Keratinocyte (primary cell): ENCODE results near the gene IL21R.

ENCODE experiments used
- CTCF ChIP-seq, 3 experiments: IDR thresholded peaks in 1 of 3; conservative IDR thresholded peaks in 1 of 3; optimal IDR thresholded peaks in 1 of 3; 2 replicates in 2 of 3; 3 replicates in 1 of 3; pipeline versions ENCODE3 to v1.5.1; 2011; ENCODE audit warnings: low read length in 3 of 3, mild to moderate bottlenecking in 3 of 3, moderate library complexity in 2 of 3, control low read depth in 1 of 3, inconsistent platforms in 1 of 3; ENCODE audit not compliant: insufficient read depth in 2 of 3; ENCODE audit errors: extremely low read depth in 1 of 3
- EZH2 ChIP-seq: IDR thresholded peaks from one replicate; pipeline ENCODE4 v1.6.1; 2012; ENCODE audit warnings: inconsistent platforms, mild to moderate bottlenecking, low read length, moderate library complexity

DNA sequence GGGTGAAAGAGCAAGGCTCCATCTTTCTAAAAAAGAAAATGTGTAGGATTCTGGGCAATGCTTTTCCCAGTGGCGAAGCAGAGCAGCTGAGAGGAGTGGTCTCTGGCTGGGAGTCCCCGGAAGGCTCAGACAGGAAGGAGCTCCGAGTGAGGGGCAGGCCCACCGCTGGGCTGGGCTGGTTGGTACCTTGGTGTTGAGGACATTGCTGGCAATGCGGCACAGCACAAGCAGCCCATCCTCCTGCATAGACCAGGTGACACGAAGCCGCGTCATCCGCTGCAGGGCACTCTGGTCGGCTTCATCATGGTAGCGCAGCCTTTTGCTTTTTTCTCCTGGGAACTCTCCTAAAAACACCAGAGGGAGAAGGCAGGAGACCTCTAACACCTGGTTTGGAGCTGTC lies 83.8 kb downstream of the IL21R start:
- TF ChIP-seq CTCF (optimal IDR thresholded peaks at IDR 0.05 in 1 of 3, IDR thresholded peaks at IDR 0.05 in 1 of 3, conservative IDR thresholded peaks at IDR 0.05 in 1 of 3; ENCODE audit: extremely low read depth in 1 of 3, insufficient read depth in 2 of 3, low read length in 3 of 3) (no peak), EZH2 (no peak)
